SK-N-DZ (cell line): ENCODE data around the gene ANKRA2. TPM values are rescaled to one million over a fixed set of nuclear protein-coding genes. Genes with fewer than 3 reads are reported as not detected.

Experiments
- DNase-seq: peaks from one replicate; pipeline ENCODE4 v3.0.0-alpha.2; 2015; ENCODE audit warnings: low spot score
- polyA plus RNA-seq, 2 experiments: library from polyadenylated mRNA; depleted of rRNA; stranded (reverse); fragments of >200 nt; gene quantifications; 2 replicates each; pipeline ENCODE4 v1.2.3, GENCODE V29; 2014

ANKRA2 gene
- 17.2 and 21.6 TPM in 2 replicates for polyA plus RNA-seq (2014; cell fraction: cytosol; rRNA removed)
- polyA plus RNA-seq (2014; cell fraction: nucleus; rRNA removed) = 41.3 and 42.9 TPM in 2 replicates

DNA sequence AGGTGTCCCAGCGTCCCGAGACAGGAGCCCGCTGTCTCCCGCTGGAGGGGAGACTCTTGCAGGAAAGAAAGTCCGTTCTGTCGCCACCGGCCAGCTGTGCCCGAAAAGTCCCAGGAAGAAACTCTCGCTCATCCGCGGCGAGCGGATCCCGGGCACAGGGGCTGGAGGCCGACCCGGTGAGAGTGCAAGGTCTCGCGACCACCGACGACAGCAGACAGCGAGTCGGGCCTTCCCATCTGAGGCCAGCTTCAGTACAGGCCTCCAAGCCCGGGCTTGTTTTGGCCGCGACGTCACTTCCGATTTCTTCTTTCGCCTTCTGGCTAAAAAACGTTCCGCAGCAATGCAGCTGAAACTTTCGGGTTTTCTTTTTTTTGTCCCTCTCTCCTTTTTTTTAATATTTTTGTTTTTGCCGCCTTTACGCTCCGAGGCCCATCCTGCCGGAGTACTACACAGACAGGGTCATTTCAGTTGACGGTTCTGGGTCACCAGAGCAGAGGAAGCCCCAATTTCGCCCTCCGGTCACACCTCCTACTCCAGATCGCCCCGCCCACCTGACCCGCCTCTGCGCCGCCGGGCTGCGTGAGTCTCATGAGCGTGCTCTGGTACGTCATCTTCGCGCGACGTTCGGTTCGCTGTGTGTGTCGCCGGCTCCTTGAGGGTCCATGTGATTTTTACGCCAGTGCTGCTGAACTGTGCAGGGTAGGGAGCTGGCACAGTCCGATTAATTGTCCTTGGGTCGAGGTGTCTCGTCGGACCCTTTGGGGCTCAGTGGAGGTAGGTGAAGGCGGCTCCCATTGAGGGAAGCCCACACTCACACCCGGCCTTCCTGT, at the start of gene ANKRA2, which contains the start of gene UTP15:
TSS of gene ANKRA2 (minus strand) at position 501 of the 830 bp plus-strand sequence. CDS start 2,758 bp downstream, outside the sequence.
TSS of gene UTP15 (plus strand) at position 605 of the 830 bp plus-strand sequence. CDS start 1,602 bp downstream, outside the sequence.
- DNase-seq = peak; percentile 98

- DNase-seq = no peak
Observed at GRCh38 chr5:73615085-73615484, 49.6 kb upstream of the ANKRA2 start.

GRCh38 chr5:73612799-73613198, 47.4 kb upstream of the ANKRA2 start:
- DNase-seq = no peak

DNA sequence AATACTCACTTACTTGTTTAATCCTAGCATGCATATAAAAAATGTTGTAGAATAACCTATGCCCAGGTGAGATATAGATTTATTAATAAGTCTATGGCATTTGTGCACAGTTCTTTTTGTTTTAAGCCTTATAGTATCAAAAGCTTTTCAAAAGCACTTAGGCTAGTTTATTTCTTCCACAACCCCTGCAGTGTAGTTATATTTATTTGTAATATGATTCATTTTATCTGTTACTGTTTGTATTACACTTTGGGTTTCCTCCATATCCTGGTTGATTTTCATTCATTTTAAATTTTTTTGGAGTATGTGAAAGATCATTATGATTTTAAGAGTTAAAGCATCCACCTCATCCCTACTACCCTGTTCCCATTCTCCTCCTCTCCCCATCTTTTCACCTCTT, 41.8 kb upstream of the ANKRA2 start:
- no peak for DNase-seq

GRCh38 chr5:73606206-73606753, 40.8 kb upstream of the ANKRA2 start:
- DNase-seq = no peak

DNA sequence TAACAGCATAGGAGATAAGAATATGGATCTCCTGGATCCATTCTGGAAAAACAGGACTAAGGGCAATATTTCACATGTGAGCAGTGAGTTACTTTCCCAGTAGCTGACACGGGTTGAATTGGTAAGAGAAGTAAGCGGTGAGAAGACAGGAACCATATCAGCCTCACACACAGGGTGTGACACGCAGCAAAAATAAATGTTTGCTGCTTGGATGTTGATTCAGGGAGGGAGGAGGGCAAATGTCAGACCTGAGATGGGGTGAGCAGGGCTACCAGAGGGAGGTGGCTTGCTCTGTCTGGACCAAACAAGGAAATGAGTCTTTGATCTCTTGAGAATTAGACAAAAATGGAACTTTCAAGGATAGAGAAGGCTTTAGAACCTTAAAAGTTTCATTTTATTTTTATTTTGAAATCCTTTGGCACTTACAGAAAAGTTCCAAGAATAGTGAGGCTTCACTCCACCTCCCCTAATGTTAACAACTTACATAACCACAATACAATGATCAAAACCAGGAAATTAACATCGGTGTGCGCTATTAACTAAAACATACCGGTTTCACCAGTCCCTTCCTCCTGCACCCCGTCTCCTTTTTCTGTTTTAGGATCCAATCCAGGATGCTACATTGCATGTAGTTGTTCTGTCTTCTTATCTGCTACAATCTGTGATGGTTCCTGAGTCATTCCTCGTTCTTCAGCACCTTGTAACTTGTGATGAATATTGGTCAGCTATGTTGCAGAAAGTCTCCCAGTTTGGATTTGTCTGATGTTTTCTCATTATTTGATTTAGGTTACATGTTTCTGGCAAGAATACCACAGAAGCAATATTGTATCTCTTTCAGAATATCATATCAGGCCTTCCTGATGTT, 40.0 kb upstream of the ANKRA2 start:
- no peak for DNase-seq

GRCh38 chr5:73603998-73604397, 38.6 kb upstream of the ANKRA2 start:
- no peak for DNase-seq

DNA sequence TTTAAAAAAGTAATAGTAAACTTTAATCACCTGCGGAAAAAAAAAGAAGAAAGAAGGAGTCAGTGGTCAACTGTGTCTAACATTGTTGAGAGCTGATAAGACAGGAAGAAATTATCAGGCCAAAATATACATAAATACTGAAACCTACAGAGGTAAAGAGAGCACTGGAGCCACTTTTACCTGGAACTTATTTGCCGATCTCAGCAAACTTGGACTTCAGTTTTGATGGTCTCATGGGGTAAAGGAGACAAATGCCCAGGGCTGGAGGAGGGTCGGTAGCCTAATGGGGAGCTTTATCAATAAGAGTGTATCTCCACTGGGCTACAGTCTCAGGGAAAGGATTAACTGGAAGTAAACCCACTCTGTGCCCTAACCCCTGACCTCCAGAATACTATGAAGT, 33.9 kb upstream of the ANKRA2 start:
- DNase-seq = no peak

GRCh38 chr5:73596705-73597328, 31.4 kb upstream of the ANKRA2 start:
- DNase-seq = peak; percentile 63

- no peak for DNase-seq
Observed at GRCh38 chr5:73592551-73592950, 27.1 kb upstream of the ANKRA2 start.

- DNase-seq = peak; percentile 90
Observed at GRCh38 chr5:73591698-73592501, 26.5 kb upstream of the ANKRA2 start.

GRCh38 chr5:73591102-73591695, 25.8 kb upstream of the ANKRA2 start:
- peak; percentile 85 for DNase-seq

DNA sequence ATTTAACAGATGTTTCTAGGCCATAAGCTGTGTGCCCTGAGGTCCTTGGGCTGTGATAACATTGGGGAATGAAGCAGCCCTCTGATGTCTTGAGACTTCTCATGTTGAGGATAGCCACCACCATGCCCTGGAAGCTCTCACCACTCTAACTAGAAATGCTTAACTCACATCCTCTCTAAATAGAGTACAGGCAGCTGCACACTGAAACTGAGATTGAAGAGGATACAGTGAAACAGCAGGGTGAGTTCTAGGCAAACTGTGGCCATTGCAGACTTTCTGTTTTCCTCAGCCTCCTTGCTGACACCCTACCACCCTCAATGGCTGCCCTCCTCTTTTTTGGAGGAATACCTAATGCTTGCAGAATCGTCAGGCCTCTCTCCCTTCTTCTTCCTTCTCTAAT, 22.5 kb upstream of the ANKRA2 start:
- DNase-seq = no peak

DNA sequence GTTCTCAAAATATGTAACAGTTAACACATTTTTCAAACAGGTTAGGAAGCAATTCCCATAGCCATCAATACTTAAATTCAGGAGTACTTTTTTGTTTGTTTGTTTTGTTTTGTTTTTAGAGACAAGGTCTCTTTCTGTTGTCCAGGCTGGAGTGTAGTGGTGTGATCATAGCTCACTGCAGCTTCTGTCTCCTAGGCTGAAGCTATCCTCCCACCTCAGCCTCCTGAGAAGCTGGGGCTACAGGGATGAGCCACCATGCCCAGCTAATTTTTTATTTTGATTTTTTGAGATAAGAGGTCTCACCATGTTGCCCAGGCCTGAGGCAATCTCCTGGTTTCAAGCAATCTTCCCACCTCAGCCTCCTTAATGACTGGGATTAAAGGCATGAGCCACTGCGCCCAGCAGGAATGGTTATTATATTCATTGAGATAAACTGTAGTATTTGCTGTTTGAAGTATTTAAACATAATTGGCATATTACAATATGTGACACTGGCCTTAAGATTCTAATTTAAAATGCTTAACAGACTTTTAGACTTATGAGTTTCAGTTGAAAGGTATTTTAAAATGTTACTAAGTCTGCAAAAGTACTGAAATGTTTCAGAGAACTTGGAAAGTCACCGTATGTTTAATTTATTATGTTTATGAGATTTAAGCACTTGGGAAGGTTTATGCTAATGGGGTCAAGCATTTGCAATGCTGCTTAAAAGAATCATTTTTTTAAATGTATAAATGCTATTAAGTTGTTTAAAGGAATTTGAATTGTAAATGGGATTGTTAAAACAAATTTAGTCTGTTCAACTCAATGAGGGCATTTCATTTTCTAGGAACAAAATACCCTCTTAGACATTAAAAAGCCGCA, 17.1 kb upstream of the ANKRA2 start:
- no peak for DNase-seq

DNA sequence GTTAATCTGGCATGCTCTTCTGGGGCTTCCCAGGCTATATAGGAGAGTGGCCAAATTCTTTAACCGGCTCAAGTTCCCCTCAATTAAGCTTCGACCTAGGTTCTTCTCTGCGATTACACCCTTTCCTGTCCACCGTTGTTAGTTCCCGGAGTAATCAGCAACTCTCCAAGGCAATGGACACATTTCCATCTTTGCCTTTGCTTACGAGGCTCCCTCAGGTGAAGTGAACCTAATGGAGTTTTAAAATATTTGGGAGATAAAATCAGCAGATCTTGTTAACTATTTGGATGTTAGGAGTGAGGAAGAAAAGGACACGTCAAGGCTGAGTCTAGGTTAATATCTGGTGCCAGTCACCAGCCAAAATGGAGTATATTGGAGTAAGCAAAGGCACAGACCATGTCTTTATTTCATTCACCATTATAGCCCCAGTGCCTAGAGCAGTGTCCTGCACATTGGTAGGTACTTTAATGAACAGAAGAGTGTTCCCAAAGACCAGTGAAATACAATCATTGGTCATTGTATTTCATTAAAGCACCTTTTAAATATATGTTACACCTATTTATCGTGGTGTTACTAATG, 619 bp upstream of the ANKRA2 start:
- DNase-seq = no peak

DNA sequence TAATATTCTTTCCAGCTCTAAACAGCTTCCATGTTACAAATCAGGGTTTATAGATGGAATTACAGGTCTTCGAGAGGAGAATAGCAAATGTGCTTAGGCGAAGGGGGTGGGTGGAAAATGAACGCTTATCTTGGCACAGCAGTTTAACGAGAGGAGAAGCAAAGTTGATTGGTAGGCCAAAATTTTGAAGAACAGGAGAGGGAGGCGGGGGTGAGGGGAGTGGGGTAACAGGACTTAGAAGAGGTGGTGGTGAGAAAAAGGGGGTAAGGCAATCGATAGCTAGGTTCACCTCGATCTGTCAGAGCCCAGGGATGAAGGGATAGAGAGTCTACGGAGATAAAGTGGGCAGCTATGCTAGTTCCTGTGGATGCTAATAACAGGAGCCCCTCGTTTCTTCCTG, 764 bp downstream of the ANKRA2 start:
- DNase-seq = no peak

- DNase-seq = no peak
Observed at GRCh38 chr5:73564018-73564417, 1.4 kb downstream of the ANKRA2 start.

GRCh38 chr5:73558950-73559349, 6.5 kb downstream of the ANKRA2 start:
- DNase-seq = no peak

GRCh38 chr5:73552642-73553041, 12.8 kb downstream of the ANKRA2 start:
- no peak for DNase-seq
